Colonic mucosa (tissue), 4 donors: ENCODE measurements around the gene CHRNG. TPM values are rescaled to one million over a fixed set of nuclear protein-coding genes. Genes with fewer than 3 reads are reported as not detected.

Source experiments
- DNase-seq: peaks from one replicate; pipeline ENCODE4 v3.0.0-alpha.2; 2020
- H3K27ac ChIP-seq: fragments of 200-600 bp; one replicate; pipeline ENCODE4 v1.8.0; 2021
- H3K27me3 ChIP-seq: fragments of 200-600 bp; one replicate; pipeline ENCODE4 v1.8.0; 2021
- H3K36me3 ChIP-seq: fragments of 200-600 bp; one replicate; pipeline ENCODE4 v1.8.0; 2021
- H3K4me1 ChIP-seq: fragments of 200-600 bp; one replicate; pipeline ENCODE4 v1.8.0; 2021; ENCODE audit warnings: mild to moderate bottlenecking
- H3K4me3 ChIP-seq: fragments of 200-600 bp; one replicate; pipeline ENCODE4 v1.8.0; 2021
- H3K9ac ChIP-seq, 2 donors: one replicate each; pipeline ENCODE4 v1.7.0; 2013; ENCODE audit warnings: control low read depth in 2 of 2, low read depth in 2 of 2, low read length in 2 of 2
- H3K9me3 ChIP-seq: fragments of 200-600 bp; one replicate; pipeline ENCODE4 v1.8.0; 2021
- intact Hi-C: fragments of 100-400 bp; cut with DNase I; formaldehyde crosslinking; loops from one replicate; pipeline ENCODE4 v1.14.1; 2022
- total RNA-seq, 2 donors: library from RNA; stranded (reverse); fragmentation: NEBNext Ultra II Directional in 1 of 2; extraction: Animal tissue kit (Norgen Biotek cat#: 25700) in 1 of 2; gene quantifications; one replicate each; pipeline ENCODE4 v1.2.1, GENCODE V29; 2021
- TF ChIP-seq, protein P1 (sequence below): fragments of 200-600 bp; IDR thresholded peaks from one replicate; pipeline ENCODE4 v1.8.0; 2022; ENCODE audit warnings: antibody characterized with exemption, mild to moderate bottlenecking
- donor health status: healthy.
- donor health status: DM: no; HTN: no; CAD: no.
- donor health status: DM: no; HTN: no; CAD: no.

CHRNG gene
- total RNA-seq, 2 donors from 2014 or later: not detected

DNA sequence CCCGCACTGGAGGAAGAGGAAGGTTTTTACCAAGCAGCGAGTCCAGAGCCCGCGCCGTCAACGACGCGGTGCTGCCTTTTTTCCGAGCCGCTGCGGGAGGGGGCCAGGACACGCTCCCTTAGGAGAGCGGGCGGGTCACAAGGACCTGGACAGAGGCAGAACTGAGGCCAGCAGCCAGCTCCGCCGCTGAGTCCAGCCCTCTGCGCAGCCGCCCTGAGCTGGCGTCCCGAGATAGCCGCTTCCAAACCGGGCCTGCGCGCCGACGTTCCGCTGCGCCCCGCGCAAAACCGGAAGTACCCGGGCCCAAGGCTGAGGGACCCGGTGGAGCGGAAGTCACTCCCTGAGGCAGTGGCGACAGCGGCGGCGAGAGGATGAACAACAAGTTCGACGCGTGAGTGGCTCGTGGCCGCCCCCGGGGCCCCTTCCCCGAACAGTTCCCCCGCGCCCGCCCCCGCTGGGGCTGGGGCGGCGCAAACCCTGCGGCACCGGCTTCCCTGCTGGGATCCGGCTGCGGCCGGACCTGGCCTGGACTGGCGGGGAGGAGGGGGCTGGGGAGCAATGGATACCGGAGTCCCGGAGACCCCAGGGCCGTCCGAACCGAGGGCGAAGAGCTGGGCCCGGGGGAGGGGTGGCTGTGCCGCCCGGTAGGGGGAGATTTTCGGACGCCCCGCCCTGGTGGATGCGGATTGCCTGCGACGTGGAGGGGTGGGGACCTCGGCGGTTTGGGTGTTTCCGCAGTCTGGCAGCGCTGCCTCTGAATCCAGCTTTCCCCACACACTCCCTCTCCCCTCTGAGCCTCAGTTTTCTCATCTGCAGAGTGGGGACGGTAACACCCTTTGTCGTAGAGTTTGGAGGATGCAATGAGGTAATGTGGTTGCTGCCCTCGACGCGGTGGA is 11.1 kb downstream of the CHRNG start, which contains the start of the genes EIF4E2 and TIGD1:
EIF4E2 (plus strand) TSS at position 336 of the 896 bp plus-strand sequence; CDS start at position 372, 36 bp downstream.
TIGD1 (minus strand) TSS at position 204 of the 896 bp plus-strand sequence. CDS start 675 bp downstream, outside the sequence.
- Histone ChIP-seq H3K4me1 (peaks cover 8% of the 10 kb centered on the region), H3K9ac (peak within 1 kb of the TSS; percentile 92 to 94), H3K27me3 (no peaks in the 10 kb centered on the region), H3K4me3 (peak within 1 kb of the TSS; percentile 92), H3K9me3 (no peaks in the 10 kb centered on the region), H3K27ac (peak within 1 kb of the TSS; percentile 98), H3K36me3 (no peaks in the 10 kb centered on the region)
- intact Hi-C loops: loop anchor here (10.0 kb wide), 1 partner anchor 54 kb away; no protein-coding TSS in a partner anchor
- TF ChIP-seq, protein P1, sequence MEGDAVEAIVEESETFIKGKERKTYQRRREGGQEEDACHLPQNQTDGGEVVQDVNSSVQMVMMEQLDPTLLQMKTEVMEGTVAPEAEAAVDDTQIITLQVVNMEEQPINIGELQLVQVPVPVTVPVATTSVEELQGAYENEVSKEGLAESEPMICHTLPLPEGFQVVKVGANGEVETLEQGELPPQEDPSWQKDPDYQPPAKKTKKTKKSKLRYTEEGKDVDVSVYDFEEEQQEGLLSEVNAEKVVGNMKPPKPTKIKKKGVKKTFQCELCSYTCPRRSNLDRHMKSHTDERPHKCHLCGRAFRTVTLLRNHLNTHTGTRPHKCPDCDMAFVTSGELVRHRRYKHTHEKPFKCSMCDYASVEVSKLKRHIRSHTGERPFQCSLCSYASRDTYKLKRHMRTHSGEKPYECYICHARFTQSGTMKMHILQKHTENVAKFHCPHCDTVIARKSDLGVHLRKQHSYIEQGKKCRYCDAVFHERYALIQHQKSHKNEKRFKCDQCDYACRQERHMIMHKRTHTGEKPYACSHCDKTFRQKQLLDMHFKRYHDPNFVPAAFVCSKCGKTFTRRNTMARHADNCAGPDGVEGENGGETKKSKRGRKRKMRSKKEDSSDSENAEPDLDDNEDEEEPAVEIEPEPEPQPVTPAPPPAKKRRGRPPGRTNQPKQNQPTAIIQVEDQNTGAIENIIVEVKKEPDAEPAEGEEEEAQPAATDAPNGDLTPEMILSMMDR: peak; percentile 9
- DNase-seq: peak; percentile 94

- H3K4me3 ChIP-seq: peak overlapping the region; percentile 92
- peak overlapping the region; percentile 98 for H3K27ac ChIP-seq
- intact Hi-C loops: loop anchor here (10.0 kb wide), 1 partner anchor 54 kb away; no protein-coding TSS in a partner anchor
- H3K4me1 ChIP-seq: peaks cover 8% of the 10 kb centered on the region
- no peaks in the 10 kb centered on the region for H3K9me3 ChIP-seq
- no peaks in the 10 kb centered on the region for H3K36me3 ChIP-seq
- no peak for DNase-seq
- no peaks in the 10 kb centered on the region for H3K27me3 ChIP-seq
- TF ChIP-seq, protein P1: no peak
- peak overlapping the region; percentile 92 to 94 for H3K9ac ChIP-seq
Observed at GRCh38 chr2:232551250-232551638, 11.8 kb downstream of the CHRNG start.

DNA sequence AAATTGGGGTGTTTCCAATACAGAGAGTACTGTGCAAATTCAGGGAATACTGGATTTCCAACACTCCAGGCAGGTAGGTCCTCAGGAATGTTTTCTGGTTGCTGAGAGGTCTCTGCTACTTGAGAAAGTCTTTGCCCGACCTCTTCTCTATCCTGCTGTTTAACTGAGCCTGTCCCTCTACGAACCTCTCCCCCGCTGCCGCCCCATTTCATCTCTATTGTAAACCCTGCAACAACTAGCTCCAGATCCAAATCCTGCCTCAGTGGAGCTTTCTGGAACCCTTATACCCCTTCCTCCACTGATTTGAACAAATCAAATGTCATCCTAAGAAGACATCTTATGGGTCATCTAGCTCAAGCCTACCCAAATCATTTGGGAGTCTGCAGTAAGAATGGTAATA is 12.3 kb downstream of the CHRNG start:
- no peak for DNase-seq
- H3K27me3 ChIP-seq: no peaks in the 10 kb centered on the region
- TF ChIP-seq, protein P1: no peak
- H3K36me3 ChIP-seq: peaks cover 1% of the 10 kb centered on the region
- H3K9me3 ChIP-seq: no peaks in the 10 kb centered on the region
- H3K4me3 ChIP-seq: peak overlapping the region; percentile 92
- intact Hi-C loops: loop anchor here (10.0 kb wide), 1 partner anchor 53 kb away; no protein-coding TSS in a partner anchor
- H3K9ac ChIP-seq: peak overlapping the region; percentile 92 to 94
- peaks cover 8% of the 10 kb centered on the region for H3K4me1 ChIP-seq
- no peak overlapping the region for H3K27ac ChIP-seq

GRCh38 chr2:232556426-232556825 is 16.9 kb downstream of the CHRNG start:
- Histone ChIP-seq H3K9me3 (no peaks in the 10 kb centered on the region), H3K4me3 (no peak overlapping the region)

DNA sequence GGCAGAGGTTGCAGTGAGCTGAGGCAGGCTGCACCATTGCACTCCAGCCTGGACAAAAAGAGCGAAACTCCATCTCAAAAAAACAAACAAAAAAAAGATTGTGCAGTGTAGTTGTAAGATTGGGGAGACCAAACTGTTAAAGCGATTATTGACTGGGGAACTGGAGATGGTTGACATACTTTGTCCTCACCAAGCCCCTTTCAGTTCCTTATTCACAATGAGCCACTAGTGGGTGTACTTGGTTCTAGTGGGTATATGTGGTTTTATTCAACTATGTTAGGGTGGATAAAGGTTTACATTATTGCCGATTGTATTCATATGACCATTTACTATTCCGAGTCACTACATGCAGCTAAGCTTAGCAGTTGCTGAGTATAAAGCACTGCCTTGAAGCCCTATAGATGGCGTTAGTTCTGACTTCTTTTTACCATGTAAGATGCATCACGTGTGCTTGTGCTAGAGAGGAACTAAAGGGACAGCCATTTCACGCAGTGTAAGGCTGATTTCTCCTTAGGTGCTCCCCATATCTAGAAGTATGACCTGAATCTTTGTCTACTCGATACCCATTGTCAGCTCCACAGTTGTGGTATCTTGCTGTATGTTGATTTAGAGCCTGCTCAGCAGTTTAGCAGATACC is 23.1 kb downstream of the CHRNG start:
- TF ChIP-seq, protein P1: no peak
- intact Hi-C loops: no loop called here
- Histone ChIP-seq H3K27me3 (no peaks in the 10 kb centered on the region), H3K36me3 (peaks cover 18% of the 10 kb centered on the region), H3K27ac (no peak overlapping the region), H3K4me1 (no peaks in the 10 kb centered on the region), H3K4me3 (no peak overlapping the region), H3K9ac (no peak overlapping the region), H3K9me3 (no peaks in the 10 kb centered on the region)
- no peak for DNase-seq

More at GRCh38 chr2:232556426-232556825, 16.9 kb downstream of the CHRNG start:
- H3K27ac ChIP-seq: no peak overlapping the region
- no peak overlapping the region for H3K9ac ChIP-seq
- TF ChIP-seq, protein P1: no peak
- no peak for DNase-seq
- peaks cover 11% of the 10 kb centered on the region for H3K36me3 ChIP-seq
- H3K4me1 ChIP-seq: peaks cover 4% of the 10 kb centered on the region
- intact Hi-C loops: loop anchor here (10.0 kb wide), 1 partner anchor 48 kb away; no protein-coding TSS in a partner anchor
- H3K27me3 ChIP-seq: no peaks in the 10 kb centered on the region
